ENCODE measurements around the gene FERMT3. TPM values are rescaled to one million over a fixed set of nuclear protein-coding genes. Genes with fewer than 3 reads are reported as not detected.

FERMT3 gene
- polyA plus RNA-seq, 1 of the 3 experiments (the other 2 are of a cell fraction) = 1.4 TPM

DNA sequence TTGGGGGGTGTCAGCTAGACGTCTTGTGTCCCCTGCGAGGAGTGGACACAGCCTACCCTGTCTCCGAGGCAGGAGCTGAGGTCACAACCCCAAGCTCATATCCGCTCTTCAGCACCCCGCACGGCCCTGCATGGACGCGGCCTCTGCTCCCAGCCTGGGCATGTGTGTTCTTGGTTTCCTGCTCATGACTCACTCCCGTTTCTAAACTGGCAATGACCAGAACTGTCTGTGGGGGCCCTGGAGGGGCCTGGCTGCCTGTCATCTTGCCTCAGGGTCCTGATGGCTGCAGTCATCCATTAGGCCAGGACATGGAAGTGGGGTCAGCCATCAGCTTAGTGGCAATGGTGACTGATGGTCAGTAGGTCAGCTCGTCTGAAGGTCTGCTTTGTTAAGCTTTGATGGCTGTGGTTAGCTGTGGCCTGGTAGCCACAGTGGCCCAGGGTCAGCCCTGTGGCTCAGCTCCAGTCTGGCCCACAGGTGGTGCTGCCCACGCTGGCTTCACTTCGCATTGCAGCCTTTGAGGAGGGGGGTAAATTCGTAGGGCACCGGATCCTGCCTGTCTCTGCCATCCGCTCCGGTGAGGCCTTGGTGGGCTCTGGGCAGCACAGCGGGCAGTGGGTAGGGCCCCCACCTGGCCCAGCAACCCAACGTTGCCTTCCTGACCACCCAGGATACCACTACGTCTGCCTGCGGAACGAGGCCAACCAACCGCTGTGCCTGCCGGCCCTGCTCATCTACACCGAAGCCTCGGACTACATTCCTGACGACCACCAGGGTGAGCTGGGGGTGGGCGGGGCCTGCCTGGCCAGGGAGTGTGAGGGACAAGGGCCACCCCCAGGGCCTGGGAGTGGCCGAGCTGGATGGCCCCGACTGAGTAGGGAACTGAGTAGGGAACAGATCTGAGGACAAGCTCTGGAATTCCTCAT, 56.8 kb downstream of the FERMT3 start:
- DNase-seq = peak; percentile 70
- no peak overlapping the region for H3K9ac ChIP-seq
- TF ChIP-seq, protein P1, sequence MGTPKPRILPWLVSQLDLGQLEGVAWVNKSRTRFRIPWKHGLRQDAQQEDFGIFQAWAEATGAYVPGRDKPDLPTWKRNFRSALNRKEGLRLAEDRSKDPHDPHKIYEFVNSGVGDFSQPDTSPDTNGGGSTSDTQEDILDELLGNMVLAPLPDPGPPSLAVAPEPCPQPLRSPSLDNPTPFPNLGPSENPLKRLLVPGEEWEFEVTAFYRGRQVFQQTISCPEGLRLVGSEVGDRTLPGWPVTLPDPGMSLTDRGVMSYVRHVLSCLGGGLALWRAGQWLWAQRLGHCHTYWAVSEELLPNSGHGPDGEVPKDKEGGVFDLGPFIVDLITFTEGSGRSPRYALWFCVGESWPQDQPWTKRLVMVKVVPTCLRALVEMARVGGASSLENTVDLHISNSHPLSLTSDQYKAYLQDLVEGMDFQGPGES (IDR thresholded peaks at IDR 0.05; ENCODE audit: low read depth, low read length) = no peak
- TF ChIP-seq, protein P2, sequence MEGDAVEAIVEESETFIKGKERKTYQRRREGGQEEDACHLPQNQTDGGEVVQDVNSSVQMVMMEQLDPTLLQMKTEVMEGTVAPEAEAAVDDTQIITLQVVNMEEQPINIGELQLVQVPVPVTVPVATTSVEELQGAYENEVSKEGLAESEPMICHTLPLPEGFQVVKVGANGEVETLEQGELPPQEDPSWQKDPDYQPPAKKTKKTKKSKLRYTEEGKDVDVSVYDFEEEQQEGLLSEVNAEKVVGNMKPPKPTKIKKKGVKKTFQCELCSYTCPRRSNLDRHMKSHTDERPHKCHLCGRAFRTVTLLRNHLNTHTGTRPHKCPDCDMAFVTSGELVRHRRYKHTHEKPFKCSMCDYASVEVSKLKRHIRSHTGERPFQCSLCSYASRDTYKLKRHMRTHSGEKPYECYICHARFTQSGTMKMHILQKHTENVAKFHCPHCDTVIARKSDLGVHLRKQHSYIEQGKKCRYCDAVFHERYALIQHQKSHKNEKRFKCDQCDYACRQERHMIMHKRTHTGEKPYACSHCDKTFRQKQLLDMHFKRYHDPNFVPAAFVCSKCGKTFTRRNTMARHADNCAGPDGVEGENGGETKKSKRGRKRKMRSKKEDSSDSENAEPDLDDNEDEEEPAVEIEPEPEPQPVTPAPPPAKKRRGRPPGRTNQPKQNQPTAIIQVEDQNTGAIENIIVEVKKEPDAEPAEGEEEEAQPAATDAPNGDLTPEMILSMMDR (IDR thresholded peaks at IDR 0.05) = peak; percentile 25; the same call in 1 of the 2 replicates
- no peak for TF ChIP-seq MEF2A (IDR thresholded peaks at IDR 0.05; ENCODE audit: borderline replicate concordance, low read depth)

DNA sequence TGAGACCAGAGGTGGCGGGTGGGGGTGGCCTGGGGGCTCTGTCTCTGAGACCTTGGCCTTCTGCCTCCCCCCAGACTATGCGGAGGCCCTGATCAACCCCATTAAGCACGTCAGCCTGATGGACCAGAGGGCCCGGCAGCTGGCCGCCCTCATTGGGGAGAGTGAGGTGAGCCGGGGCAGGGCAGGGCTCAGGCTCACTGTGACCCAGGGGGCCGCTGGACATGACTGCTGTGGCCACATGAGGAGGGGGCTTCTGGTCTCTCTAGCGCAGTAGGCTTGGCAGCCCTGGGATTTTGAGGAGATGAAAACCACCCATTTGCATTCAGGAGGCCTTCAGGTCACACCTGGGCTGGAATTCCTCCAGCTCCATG, 57.4 kb downstream of the FERMT3 start:
- ChIA-PET POLR2A (interaction anchor here (1.0 to 2.8 kb wide), 9 partner anchors 8 to 54 kb away, joined by 3 to 41 read pairs (median 5); partner anchors contain the start of genes FKBP2, NUDT22, PLCB3 and PPP1R14B), CTCF (interaction anchor here (0.9 to 5.7 kb wide), 13 partner anchors 10 to 495 kb away, joined by 3 to 119 read pairs (median 5); partner anchors contain the start of genes NUDT22, PLCB3, PPP1R14B and TRPT1)
- TF ChIP-seq FOXJ3 (CRISPR knock-in tag; IDR thresholded peaks at IDR 0.05) = 0 out of 2 replicates have a peak, but pooled peaks have one; percentile 26
- TF ChIP-seq TAF1 (IDR thresholded peaks at IDR 0.05; ENCODE audit: borderline replicate concordance, low read depth, low read length) = no peak
- peaks cover 10 to 54% of the 10 kb centered on the region in 2 experiments; a peak in 3 of 4 replicates for H3K4me1 ChIP-seq (ENCODE audit: control insufficient read depth in 1 of 2, insufficient read depth in 2 of 2, low read depth in 1 of 2, low read length in 1 of 2)
- no peaks in the 10 kb centered on the region for H3K9me3 ChIP-seq
- no peaks in the 10 kb centered on the region for H4K20me1 ChIP-seq (ENCODE audit: insufficient read depth)
- H3K4me3 ChIP-seq (ENCODE audit: low read depth in 2 of 2, low read length in 1 of 2) = no peak overlapping the region
- H3K9ac ChIP-seq = no peak overlapping the region
- no peaks in the 10 kb centered on the region for H3K9me2 ChIP-seq
- peaks cover 11% of the 10 kb centered on the region for H3F3A ChIP-seq (replicated peaks; ENCODE audit: insufficient read depth)
- 93% methylated on average over 4 of the region's 8 CpGs for WGBS (ENCODE audit: low lambda C conversion rate)
- H2AFZ ChIP-seq (ENCODE audit: low read depth) = no peak overlapping the region
- peaks cover 27 to 32% of the 10 kb centered on the region in 2 experiments for H3K36me3 ChIP-seq (replicated peaks in 1 of 2; ENCODE audit: control insufficient read depth in 1 of 2, insufficient read depth in 2 of 2, low read length in 1 of 2)
- no peak overlapping the region for H3K4me2 ChIP-seq
- no peaks in the 10 kb centered on the region for H3K27me3 ChIP-seq (ENCODE audit: insufficient read depth)
- DNase-seq = no peak
- no peaks in the 10 kb centered on the region; the same call in none of the 2 replicates for H3K79me2 ChIP-seq (ENCODE audit: insufficient read depth)
- H3K27ac ChIP-seq (ENCODE audit: low read depth in 2 of 2, low read length in 1 of 2) = peak overlapping the region in 1 of 2 experiments; percentile 94; a peak in 2 of 4 replicates

More for the DNA sequence above, 56.8 kb downstream of the FERMT3 start:
- Histone ChIP-seq H3F3A (replicated peaks; ENCODE audit: insufficient read depth) (peaks cover 5% of the 10 kb centered on the region), H4K20me1 (ENCODE audit: insufficient read depth) (no peaks in the 10 kb centered on the region), H3K4me3 (ENCODE audit: low read depth in 2 of 2, low read length in 1 of 2) (no peak overlapping the region), H2AFZ (ENCODE audit: low read depth) (no peak overlapping the region), H3K27me3 (ENCODE audit: insufficient read depth) (no peaks in the 10 kb centered on the region), H3K79me2 (ENCODE audit: insufficient read depth) (no peaks in the 10 kb centered on the region; the same call in none of the 2 replicates), H3K36me3 (replicated peaks in 1 of 2; ENCODE audit: control insufficient read depth in 1 of 2, insufficient read depth in 2 of 2, low read length in 1 of 2) (peaks cover 27 to 39% of the 10 kb centered on the region in 2 experiments), H3K27ac (ENCODE audit: low read depth in 2 of 2, low read length in 1 of 2) (peak overlapping the region; percentile 29 to 94; a peak in 3 of 4 replicates), H3K4me2 (peak overlapping the region; percentile 20; the same call in 1 of the 2 replicates), H3K9me2 (no peaks in the 10 kb centered on the region), H3K9me3 (no peaks in the 10 kb centered on the region), H3K4me1 (ENCODE audit: control insufficient read depth in 1 of 2, insufficient read depth in 2 of 2, low read depth in 1 of 2, low read length in 1 of 2) (peaks cover 3 to 47% of the 10 kb centered on the region in 2 experiments; a peak in 3 of 4 replicates)
- ChIA-PET CTCF (interaction anchor here (1.1 to 5.7 kb wide), 10 partner anchors 9 to 427 kb away, joined by 3 to 119 read pairs (median 10); partner anchors contain the start of genes PLCB3 and PPP1R14B), POLR2A (interaction anchor here (1.2 to 2.8 kb wide), 5 partner anchors 8 to 26 kb away, joined by 3 to 41 read pairs (median 11); partner anchors contain the start of genes FKBP2, PLCB3 and PPP1R14B)
- 75% methylated on average over 28 of the region's 29 CpGs for WGBS (ENCODE audit: low lambda C conversion rate)

All from SK-N-SH (cell line).